GM12878 (cell line): Measurements from ENCODE around the gene TMEM212. TPM values are rescaled to one million over a fixed set of nuclear protein-coding genes. Genes with fewer than 3 reads are reported as not detected.

Experiments used
- ATAC-seq: fragments of 200-7000 bp; cut with Tn5 transposase; 3 replicates; pipeline ENCODE4 v1.9.1; 2020; ENCODE audit warnings: mild to moderate bottlenecking, moderate library complexity
- BruUV-seq: library from RNA; stranded (reverse); fragments of 400-500 nt; replicated peaks from 2 replicates; lab custom pipeline; 2021; lab: Mats Ljungman, UMichigan
- CTCF ChIA-PET: fragments of 300-600 bp; sonication (Branson Sonifier 250); formaldehyde crosslinking; extraction: SDS; loops from one replicate; lab custom pipeline; 2021; ENCODE audit warnings: inconsistent platforms; lab: Yijun Ruan, JAX
- POLR2A ChIA-PET: fragments of 350-600 bp; formaldehyde crosslinking; extraction: SDS; loops from one replicate; lab custom pipeline; 2021; ENCODE audit warnings: inconsistent platforms; lab: Charles Lee
- RAD21 ChIA-PET: fragments of 300-600 bp; sonication (Branson Sonifier 250); formaldehyde crosslinking; loops from one replicate; lab custom pipeline; 2023; ENCODE audit warnings: antibody characterized with exemption; ENCODE audit not compliant: unreplicated experiment; lab: Charles Lee
- SMC1A ChIA-PET: fragments of 300-600 bp; sonication (Branson Sonifier 250); formaldehyde crosslinking; loops from one replicate; lab custom pipeline; 2023; ENCODE audit not compliant: unreplicated experiment, uncharacterized antibody; lab: Charles Lee
- DNase-seq: peaks from one replicate; pipeline ENCODE4 v3.0.0-alpha.2; 2011; ENCODE audit warnings: low read depth, low spot score
- FAIRE-seq: peaks from 3 replicates; lab custom pipeline; 2011; peaks lifted over from hg19 to GRCh38; lab: Jason Lieb, UNC
- H2AFZ ChIP-seq: 2 replicates; pipeline ENCODE4 v1.6.0; 2011; ENCODE audit warnings: low read depth, low read length, control low read depth; ENCODE audit not compliant: control insufficient read depth
- H3K27ac ChIP-seq: 2 replicates; pipeline ENCODE4 v1.5.1; 2011; ENCODE audit warnings: control low read depth; ENCODE audit not compliant: control insufficient read depth, insufficient read depth
- H3K27me3 ChIP-seq, 2 experiments: replicated peaks in 1 of 2; 2 replicates each; pipeline versions ENCODE4 v1.6.0 to v1.6.1; 2011; ENCODE audit warnings: low read length in 1 of 2; ENCODE audit not compliant: control insufficient read depth in 2 of 2, insufficient read depth in 2 of 2
- H3K36me3 ChIP-seq, 2 experiments: 2 replicates each; pipeline ENCODE4 v1.5.1; 2011; ENCODE audit warnings: low read length in 1 of 2; ENCODE audit not compliant: control insufficient read depth in 2 of 2, insufficient read depth in 2 of 2
- H3K4me1 ChIP-seq: 2 replicates; pipeline ENCODE4 v1.6.1; 2011; ENCODE audit warnings: mild to moderate bottlenecking, low read length, moderate library complexity, mixed read lengths; ENCODE audit not compliant: control insufficient read depth, insufficient read depth
- H3K4me2 ChIP-seq: 2 replicates; pipeline ENCODE4 v1.6.0; 2011; ENCODE audit warnings: control low read depth; ENCODE audit not compliant: control insufficient read depth, insufficient read depth
- H3K4me3 ChIP-seq: fragments of 200-600 bp; sonication (generic); 2 replicates; pipeline ENCODE4 v1.5.1; 2016
- H3K79me2 ChIP-seq: 2 replicates; pipeline ENCODE4 v1.6.0; 2011; ENCODE audit warnings: low read length; ENCODE audit not compliant: control insufficient read depth, insufficient read depth
- H3K9ac ChIP-seq: 2 replicates; pipeline ENCODE4 v1.8.0; 2011; ENCODE audit warnings: low read length, control low read depth, mixed read lengths; ENCODE audit not compliant: control insufficient read depth, insufficient read depth
- H3K9me3 ChIP-seq: replicated peaks from 3 replicates; pipeline ENCODE4 v1.5.1; 2011; ENCODE audit warnings: mild to moderate bottlenecking, low read length; ENCODE audit not compliant: control insufficient read depth, insufficient read depth
- H4K20me1 ChIP-seq: 2 replicates; pipeline ENCODE4 v1.6.0; 2011; ENCODE audit not compliant: control insufficient read depth, insufficient read depth
- ATF3 ChIP-seq: IDR thresholded peaks from 2 replicates; pipeline ENCODE4 v1.6.1; 2011; ENCODE audit warnings: low read depth, mild to moderate bottlenecking, low read length, moderate library complexity, borderline replicate concordance; ENCODE audit errors: extremely low read depth
- BHLHE40 ChIP-seq, 2 experiments: fragments of 450-650 bp in 1 of 2; IDR thresholded peaks; 2 replicates each; pipeline ENCODE4 v1.6.1; 2011 to 2017; ENCODE audit warnings: low read depth in 2 of 2, borderline replicate concordance in 1 of 2, improper control_type of control experiment in 1 of 2, low read length in 1 of 2, mild to moderate bottlenecking in 1 of 2
- CHD1 ChIP-seq: IDR thresholded peaks from 2 replicates; pipeline ENCODE4 v1.6.1; 2012; ENCODE audit warnings: low read depth, low read length, improper control_type of control experiment
- IRF3 ChIP-seq: fragments of 450-650 bp; IDR thresholded peaks from 2 replicates; pipeline ENCODE4 v1.6.1; 2014; ENCODE audit warnings: mild to moderate bottlenecking
- JUNB ChIP-seq: IDR thresholded peaks from 2 replicates; pipeline ENCODE4 v1.6.1; 2016; ENCODE audit warnings: antibody characterized with exemption, mild to moderate bottlenecking
- MEF2A ChIP-seq: IDR thresholded peaks from 2 replicates; pipeline ENCODE4 v1.6.1; 2011; ENCODE audit warnings: low read depth, mild to moderate bottlenecking, low read length, moderate library complexity; ENCODE audit not compliant: insufficient read depth
- MTA2 ChIP-seq: fragments of 450-650 bp; IDR thresholded peaks from 2 replicates; pipeline ENCODE4 v1.6.1; 2016; ENCODE audit warnings: low read depth, mild to moderate bottlenecking, moderate library complexity
- TCF3 ChIP-seq: IDR thresholded peaks from 2 replicates; pipeline ENCODE4 v1.6.1; 2012; ENCODE audit warnings: low read depth, mild to moderate bottlenecking, low read length, borderline replicate concordance; ENCODE audit not compliant: insufficient read depth
- ZBTB40 ChIP-seq: fragments of 450-650 bp; IDR thresholded peaks from 2 replicates; pipeline ENCODE4 v1.6.1; 2016; ENCODE audit warnings: mild to moderate bottlenecking, moderate library complexity, borderline replicate concordance
- ZNF207 ChIP-seq: fragments of 450-650 bp; IDR thresholded peaks from 2 replicates; pipeline ENCODE4 v1.6.1; 2014; ENCODE audit warnings: antibody characterized with exemption, mild to moderate bottlenecking, borderline replicate concordance
- ZNF24 ChIP-seq: fragments of 450-650 bp; IDR thresholded peaks from 2 replicates; pipeline ENCODE4 v1.6.1; 2017; ENCODE audit warnings: antibody characterized with exemption, mild to moderate bottlenecking
- ZNF384 ChIP-seq: IDR thresholded peaks from 2 replicates; pipeline ENCODE4 v1.6.1; 2012; ENCODE audit warnings: low read depth, mild to moderate bottlenecking, low read length, improper control_type of control experiment, borderline replicate concordance
- WGBS: methylation state at CpG from one replicate; pipeline ENCODE4 v1.1.6; 2016; ENCODE audit warnings: low lambda C conversion rate; ENCODE audit not compliant: insufficient replicate concordance, insufficient coverage; ENCODE audit errors: missing lambda C conversion rate; 5-methylcytosine and 5-hydroxymethylcytosine counted together
- in situ Hi-C: fragments of 300-500 bp; cut with MboI; formaldehyde crosslinking; loops from 9 replicates; pipeline ENCODE4 v1.14.3; 2018; ENCODE audit warnings: mixed read lengths
- intact Hi-C: fragments of 100-400 bp; cut with micrococcal nuclease; formaldehyde crosslinking; loops from one replicate; pipeline ENCODE4 v1.14.2; 2022; ENCODE audit not compliant: unreplicated experiment
- polyA plus RNA-seq, 11 experiments: library from polyadenylated mRNA; depleted of rRNA in 4 of 11; unstranded in 6 of 11; stranded (reverse) in 5 of 11; fragments of >200 nt; fragmentation: Nextera tagmentation in 4 of 11; fragmentation: Illumina TruSeq in 1 of 11; extraction: Ambion mirVana in 4 of 11; extraction: Trizol in 1 of 11; gene quantifications; 1 replicate in 1 of 11; 2 replicates in 10 of 11; pipeline versions ENCODE4 v1.2.1 to v1.2.3, GENCODE V29; 2011 to 2016; ENCODE audit warnings: inconsistent platforms in 2 of 11, missing spikeins in 2 of 11, low read depth in 1 of 11
- total RNA-seq, 4 experiments: library from RNA; depleted of rRNA in 3 of 4; stranded (reverse); fragments of >200 nt in 3 of 4; fragmentation: Illumina TruSeq in 1 of 4; extraction: Trizol in 1 of 4; gene quantifications; 2 replicates each; pipeline versions ENCODE4 v1.2.1 to v1.2.3, GENCODE V29; 2013 to 2021
- TF ChIP-seq, protein P1 (sequence below): fragments of 450-650 bp; formaldehyde crosslinking; IDR thresholded peaks from 2 replicates; pipeline ENCODE4 v1.5.0; 2022; ENCODE audit warnings: mild to moderate bottlenecking, missing genetic modification characterization

Gene TMEM212
- total and polyA plus RNA-seq, 10 of the 15 experiments (the other 5 are each of a cell fraction or from before 2014, with no cell fraction given) = not detected

- no peak for TF ChIP-seq TCF3
- TF ChIP-seq ZNF384 = no peak
- no peak for TF ChIP-seq MEF2A
- TF ChIP-seq, protein P1, sequence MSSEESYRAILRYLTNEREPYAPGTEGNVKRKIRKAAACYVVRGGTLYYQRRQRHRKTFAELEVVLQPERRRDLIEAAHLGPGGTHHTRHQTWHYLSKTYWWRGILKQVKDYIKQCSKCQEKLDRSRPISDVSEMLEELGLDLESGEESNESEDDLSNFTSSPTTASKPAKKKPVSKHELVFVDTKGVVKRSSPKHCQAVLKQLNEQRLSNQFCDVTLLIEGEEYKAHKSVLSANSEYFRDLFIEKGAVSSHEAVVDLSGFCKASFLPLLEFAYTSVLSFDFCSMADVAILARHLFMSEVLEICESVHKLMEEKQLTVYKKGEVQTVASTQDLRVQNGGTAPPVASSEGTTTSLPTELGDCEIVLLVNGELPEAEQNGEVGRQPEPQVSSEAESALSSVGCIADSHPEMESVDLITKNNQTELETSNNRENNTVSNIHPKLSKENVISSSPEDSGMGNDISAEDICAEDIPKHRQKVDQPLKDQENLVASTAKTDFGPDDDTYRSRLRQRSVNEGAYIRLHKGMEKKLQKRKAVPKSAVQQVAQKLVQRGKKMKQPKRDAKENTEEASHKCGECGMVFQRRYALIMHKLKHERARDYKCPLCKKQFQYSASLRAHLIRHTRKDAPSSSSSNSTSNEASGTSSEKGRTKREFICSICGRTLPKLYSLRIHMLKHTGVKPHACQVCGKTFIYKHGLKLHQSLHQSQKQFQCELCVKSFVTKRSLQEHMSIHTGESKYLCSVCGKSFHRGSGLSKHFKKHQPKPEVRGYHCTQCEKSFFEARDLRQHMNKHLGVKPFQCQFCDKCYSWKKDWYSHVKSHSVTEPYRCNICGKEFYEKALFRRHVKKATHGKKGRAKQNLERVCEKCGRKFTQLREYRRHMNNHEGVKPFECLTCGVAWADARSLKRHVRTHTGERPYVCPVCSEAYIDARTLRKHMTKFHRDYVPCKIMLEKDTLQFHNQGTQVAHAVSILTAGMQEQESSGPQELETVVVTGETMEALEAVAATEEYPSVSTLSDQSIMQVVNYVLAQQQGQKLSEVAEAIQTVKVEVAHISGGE = no peak
- TF ChIP-seq CHD1 = no peak
Observed at GRCh38 chr3:171873580-171873979, 30.4 kb downstream of the TMEM212 start (continued).

- ChIA-PET SMC1A (no interaction called here), POLR2A (interaction anchor here (0.6 kb wide), 1 partner anchor 334 kb away, joined by 3 read pairs; no protein-coding TSS in a partner anchor), CTCF (no interaction called here), RAD21 (no interaction called here)
- no peak overlapping the region for H3K4me2 ChIP-seq
- FAIRE-seq = no peak
- H2AFZ ChIP-seq = no peak overlapping the region
- DNase-seq = no peak
- peaks cover 0 to 3% of the 10 kb centered on the region in 2 experiments; a peak in 1 of 4 replicates for H3K27me3 ChIP-seq
- ATAC-seq = no peak
- BruUV-seq = no TSS peak
- no peaks in the 10 kb centered on the region for H4K20me1 ChIP-seq
- no peaks in the 10 kb centered on the region for H3K4me1 ChIP-seq
- no peak overlapping the region for H3K27ac ChIP-seq
- intact Hi-C loops (no loop called here), in situ Hi-C loops (no loop called here)
- no peaks in the 10 kb centered on the region for H3K36me3 ChIP-seq
- no peaks in the 10 kb centered on the region for H3K79me2 ChIP-seq
- TF ChIP-seq ZNF207 = no peak
- no peak for TF ChIP-seq MTA2
- TF ChIP-seq JUNB = no peak
- TF ChIP-seq BHLHE40 (IDR thresholded peaks at IDR 0.05; ENCODE audit: borderline replicate concordance in 1 of 2, low read depth in 2 of 2, low read length in 1 of 2) = no peak
- TF ChIP-seq ZBTB40 = no peak
- no peak for TF ChIP-seq ATF3
- TF ChIP-seq ZNF24 = no peak
- no peak for TF ChIP-seq IRF3
- H3K4me3 ChIP-seq = no peak overlapping the region
- no peaks in the 10 kb centered on the region for H3K9me3 ChIP-seq
- H3K9ac ChIP-seq = no peak overlapping the region
- 54% methylated on average over 2 of the region's 2 CpGs for WGBS
Observed at GRCh38 chr3:171874251-171874681, 31.1 kb downstream of the TMEM212 start.
